BE2C (cell line): ENCODE data around the gene ACTL6B.

Experiments
- DNase-seq: peaks from one replicate; pipeline ENCODE4 v3.0.0-alpha.2; 2020
- H3K27me3 ChIP-seq: fragments of 250-450 bp; sonication (Bioruptor Pico); 2 replicates; pipeline ENCODE4 v1.5.1; 2020; ENCODE audit warnings: mild to moderate bottlenecking
- H3K36me3 ChIP-seq: fragments of 250-450 bp; sonication (Bioruptor Pico); 2 replicates; pipeline ENCODE4 v1.5.1; 2020; ENCODE audit warnings: mild to moderate bottlenecking
- H3K4me1 ChIP-seq: fragments of 250-450 bp; sonication (Bioruptor Pico); 2 replicates; pipeline ENCODE4 v1.5.1; 2020
- H3K4me3 ChIP-seq: 2 replicates; pipeline ENCODE4 v1.5.1; 2011; ENCODE audit warnings: low read depth, low read length
- H3K9me3 ChIP-seq: fragments of 250-450 bp; sonication (Bioruptor Pico); 2 replicates; pipeline ENCODE4 v1.5.1; 2020
- TF ChIP-seq, protein P1 (sequence below): IDR thresholded peaks from 2 replicates; pipeline ENCODE4 v1.5.1; 2012; ENCODE audit warnings: mild to moderate bottlenecking, low read depth, low read length

Gene ACTL6B

DNA sequence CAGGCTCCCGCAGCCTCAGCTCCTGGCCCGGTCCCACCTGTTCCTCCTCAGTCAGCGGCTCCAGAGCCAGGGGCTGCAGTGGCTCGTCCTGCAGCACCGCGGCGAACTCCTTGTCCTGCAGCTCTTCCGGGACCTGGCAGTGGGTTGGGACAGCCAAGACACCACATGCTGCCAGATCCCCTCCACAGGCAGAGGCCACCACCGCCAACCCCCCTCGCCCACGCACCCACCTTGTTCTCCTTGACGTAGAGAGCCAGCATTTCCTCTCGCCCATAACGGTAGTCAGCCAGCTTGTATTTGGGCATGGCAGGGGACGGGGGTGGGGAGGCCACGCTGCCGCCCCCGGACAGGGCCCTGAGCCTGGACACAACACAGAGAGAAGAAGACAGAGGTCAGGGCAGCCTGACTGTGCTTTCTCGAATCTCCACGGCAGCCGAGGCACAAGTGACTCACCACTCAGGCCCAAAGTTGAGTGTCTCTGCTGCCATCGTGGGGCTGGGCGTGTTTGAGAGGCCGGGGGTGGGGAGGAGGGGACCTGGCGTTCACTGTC, 31.6 kb upstream of the ACTL6B start:
- Histone ChIP-seq H3K4me3 (no peak overlapping the region), H3K4me1 (peaks cover 26% of the 10 kb centered on the region), H3K27me3 (no peaks in the 10 kb centered on the region), H3K36me3 (peaks cover 75% of the 10 kb centered on the region), H3K9me3 (no peaks in the 10 kb centered on the region)
- TF ChIP-seq, protein P1, sequence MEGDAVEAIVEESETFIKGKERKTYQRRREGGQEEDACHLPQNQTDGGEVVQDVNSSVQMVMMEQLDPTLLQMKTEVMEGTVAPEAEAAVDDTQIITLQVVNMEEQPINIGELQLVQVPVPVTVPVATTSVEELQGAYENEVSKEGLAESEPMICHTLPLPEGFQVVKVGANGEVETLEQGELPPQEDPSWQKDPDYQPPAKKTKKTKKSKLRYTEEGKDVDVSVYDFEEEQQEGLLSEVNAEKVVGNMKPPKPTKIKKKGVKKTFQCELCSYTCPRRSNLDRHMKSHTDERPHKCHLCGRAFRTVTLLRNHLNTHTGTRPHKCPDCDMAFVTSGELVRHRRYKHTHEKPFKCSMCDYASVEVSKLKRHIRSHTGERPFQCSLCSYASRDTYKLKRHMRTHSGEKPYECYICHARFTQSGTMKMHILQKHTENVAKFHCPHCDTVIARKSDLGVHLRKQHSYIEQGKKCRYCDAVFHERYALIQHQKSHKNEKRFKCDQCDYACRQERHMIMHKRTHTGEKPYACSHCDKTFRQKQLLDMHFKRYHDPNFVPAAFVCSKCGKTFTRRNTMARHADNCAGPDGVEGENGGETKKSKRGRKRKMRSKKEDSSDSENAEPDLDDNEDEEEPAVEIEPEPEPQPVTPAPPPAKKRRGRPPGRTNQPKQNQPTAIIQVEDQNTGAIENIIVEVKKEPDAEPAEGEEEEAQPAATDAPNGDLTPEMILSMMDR: no peak
- DNase-seq: peak; percentile 13

DNA sequence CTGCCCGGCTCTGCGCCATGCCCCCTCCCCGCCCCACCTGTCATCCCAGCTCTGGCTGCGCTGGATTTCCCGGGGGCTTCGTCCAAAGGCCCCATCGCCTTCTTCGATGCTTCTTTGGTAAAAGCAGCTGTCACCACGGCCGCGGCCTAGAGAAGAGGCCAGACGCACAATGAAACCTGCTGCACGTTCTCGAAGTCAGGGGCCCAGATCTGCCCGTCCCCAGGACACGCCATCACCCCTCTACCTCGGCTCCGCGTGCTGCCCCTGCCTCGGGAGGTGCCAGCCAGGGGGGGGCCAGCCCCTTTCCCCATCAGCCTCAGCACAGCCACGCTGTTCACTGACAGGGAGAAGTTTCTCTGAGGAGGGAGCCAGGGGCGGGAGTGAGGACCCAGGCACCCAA, 31.0 kb upstream of the ACTL6B start:
- TF ChIP-seq, protein P1: no peak
- no peak for DNase-seq
- peaks cover 25% of the 10 kb centered on the region for H3K4me1 ChIP-seq
- H3K36me3 ChIP-seq: peaks cover 80% of the 10 kb centered on the region
- no peaks in the 10 kb centered on the region for H3K9me3 ChIP-seq
- no peaks in the 10 kb centered on the region for H3K27me3 ChIP-seq
- no peak overlapping the region for H3K4me3 ChIP-seq

DNA sequence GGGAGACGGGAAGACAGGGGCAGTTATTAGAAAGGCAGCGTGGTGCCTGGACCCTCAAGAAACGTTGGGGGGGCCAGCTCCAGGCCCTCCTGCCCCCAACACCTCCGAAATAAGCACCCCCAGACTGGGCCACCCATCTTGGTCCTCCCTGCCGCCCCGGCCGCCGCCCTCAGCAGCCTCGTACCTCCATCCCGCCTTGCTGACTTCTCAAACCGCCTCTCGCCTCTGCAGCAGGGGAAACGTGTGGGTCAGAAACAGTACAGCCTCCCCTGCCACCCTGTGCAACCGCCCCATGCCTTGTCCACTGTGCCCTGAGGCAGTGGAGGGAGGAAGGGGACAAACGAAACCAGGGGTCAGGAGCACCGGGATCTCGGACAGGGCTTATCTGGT, 30.6 kb upstream of the ACTL6B start:
- peaks cover 85% of the 10 kb centered on the region for H3K36me3 ChIP-seq
- no peak overlapping the region for H3K4me3 ChIP-seq
- TF ChIP-seq, protein P1: no peak
- DNase-seq: no peak
- no peaks in the 10 kb centered on the region for H3K27me3 ChIP-seq
- peaks cover 26% of the 10 kb centered on the region for H3K4me1 ChIP-seq
- H3K9me3 ChIP-seq: no peaks in the 10 kb centered on the region

DNA sequence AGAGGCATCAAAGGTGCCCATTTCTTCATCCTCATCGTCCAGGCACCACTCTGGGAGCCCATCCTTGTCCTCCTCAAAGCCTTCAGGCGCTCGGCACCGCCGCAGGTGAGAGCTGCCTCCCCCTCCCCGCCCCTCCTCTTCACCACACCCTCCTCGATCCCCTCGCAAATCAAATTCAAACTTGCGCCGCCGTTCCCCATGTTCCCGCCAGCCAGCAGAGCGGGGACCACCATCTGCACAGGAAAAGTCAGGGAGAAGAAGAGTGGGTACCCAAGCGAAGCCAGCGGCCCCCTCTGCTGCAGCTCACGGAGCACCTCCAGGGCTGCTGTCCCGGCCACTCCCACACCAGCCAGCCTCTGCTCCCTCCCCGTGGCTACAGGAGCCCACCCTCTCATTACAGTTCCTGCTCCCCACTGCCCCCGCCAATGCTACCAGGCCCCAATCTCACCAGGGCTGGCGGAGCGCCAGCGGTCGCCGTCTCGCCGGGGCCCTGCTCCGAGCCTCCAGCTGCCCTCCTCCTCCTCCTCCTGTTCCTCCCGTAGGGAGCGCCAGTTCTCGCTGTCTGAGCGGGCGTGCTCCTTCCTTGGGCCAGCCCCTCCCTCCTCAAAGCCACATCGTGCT, 30.1 kb upstream of the ACTL6B start:
- DNase-seq: peak; percentile 63
- Histone ChIP-seq H3K36me3 (peaks cover 89% of the 10 kb centered on the region), H3K4me3 (no peak overlapping the region), H3K9me3 (no peaks in the 10 kb centered on the region), H3K4me1 (peaks cover 24% of the 10 kb centered on the region), H3K27me3 (no peaks in the 10 kb centered on the region)
- TF ChIP-seq, protein P1: no peak

DNA sequence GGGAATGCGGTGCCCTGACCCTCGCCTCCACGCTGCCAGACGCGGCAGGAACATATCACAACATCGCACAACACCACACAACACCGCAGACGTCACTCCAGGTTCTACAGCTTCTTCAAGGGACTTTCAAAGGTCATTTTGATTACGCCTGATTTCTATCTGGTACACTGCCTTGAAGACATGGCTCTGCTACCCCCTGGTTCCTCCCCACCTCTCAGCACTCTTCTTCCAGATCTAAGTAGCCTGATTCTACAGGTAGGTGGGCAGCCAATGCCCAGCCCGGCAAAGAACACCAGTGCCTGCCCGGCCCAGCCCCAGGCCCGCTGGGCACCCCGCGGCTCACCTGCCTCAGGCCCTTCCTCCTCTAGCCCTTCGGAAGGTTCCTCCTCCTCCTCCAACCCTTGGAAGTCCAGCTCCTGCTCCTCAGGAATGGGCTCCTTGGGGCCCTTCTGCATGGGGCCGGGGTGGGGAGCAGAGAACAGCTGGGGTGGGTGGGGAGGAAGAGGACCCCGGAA, 29.4 kb upstream of the ACTL6B start:
- TF ChIP-seq, protein P1: no peak
- H3K36me3 ChIP-seq: peaks cover 92% of the 10 kb centered on the region

DNA sequence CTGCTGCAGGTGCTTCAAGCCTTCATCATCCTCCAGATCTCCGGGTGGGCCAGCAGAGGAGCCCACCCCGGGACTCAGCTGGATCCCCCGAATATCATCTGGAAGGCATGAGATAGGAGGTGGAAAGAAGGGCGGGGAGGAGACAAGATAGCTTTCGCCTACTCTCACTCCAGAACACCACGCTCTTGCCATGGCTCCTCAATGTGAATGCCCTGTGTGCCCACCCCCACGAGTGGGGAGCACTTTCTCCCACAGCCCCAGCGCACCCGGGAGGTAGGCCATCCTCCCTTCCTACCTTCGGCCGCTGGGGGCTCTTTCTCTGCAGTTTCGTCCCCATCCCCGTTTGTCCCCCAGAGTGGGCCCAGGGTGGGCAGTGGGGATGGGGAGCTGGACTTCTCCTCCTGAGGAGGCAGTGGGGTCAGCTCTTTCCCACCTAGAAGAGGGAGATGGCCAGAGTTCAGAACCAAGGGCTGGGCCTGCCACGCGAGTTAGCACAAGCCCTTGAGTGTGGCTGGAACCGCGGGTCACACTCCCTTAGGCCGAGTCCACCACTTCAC, 28.9 kb upstream of the ACTL6B start:
- TF ChIP-seq, protein P1: no peak
- peaks cover 21% of the 10 kb centered on the region for H3K4me1 ChIP-seq
- H3K9me3 ChIP-seq: no peaks in the 10 kb centered on the region
- peaks cover 94% of the 10 kb centered on the region for H3K36me3 ChIP-seq
- H3K4me3 ChIP-seq: no peak overlapping the region
- H3K27me3 ChIP-seq: no peaks in the 10 kb centered on the region
- no peak for DNase-seq

More for the DNA sequence above, 29.4 kb upstream of the ACTL6B start:
- no peaks in the 10 kb centered on the region for H3K27me3 ChIP-seq
- no peak for DNase-seq
- peaks cover 24% of the 10 kb centered on the region for H3K4me1 ChIP-seq
- no peaks in the 10 kb centered on the region for H3K9me3 ChIP-seq
- no peak overlapping the region for H3K4me3 ChIP-seq
